Activated naive CD4-positive, alpha-beta T cell treated with Interleukin-2 at 50 U/mL for 16 hours (primary cell): ENCODE results near the gene TLK1.
"Not testable (repeated sequence)": the region's sequence is repeated elsewhere in the genome, so short reads cannot be mapped to it uniquely, and the experiment has no call there.

Experiments
- DNase-seq: peaks from one replicate; pipeline ENCODE4 v3.0.0-alpha.2; 2020

TLK1 gene

DNA sequence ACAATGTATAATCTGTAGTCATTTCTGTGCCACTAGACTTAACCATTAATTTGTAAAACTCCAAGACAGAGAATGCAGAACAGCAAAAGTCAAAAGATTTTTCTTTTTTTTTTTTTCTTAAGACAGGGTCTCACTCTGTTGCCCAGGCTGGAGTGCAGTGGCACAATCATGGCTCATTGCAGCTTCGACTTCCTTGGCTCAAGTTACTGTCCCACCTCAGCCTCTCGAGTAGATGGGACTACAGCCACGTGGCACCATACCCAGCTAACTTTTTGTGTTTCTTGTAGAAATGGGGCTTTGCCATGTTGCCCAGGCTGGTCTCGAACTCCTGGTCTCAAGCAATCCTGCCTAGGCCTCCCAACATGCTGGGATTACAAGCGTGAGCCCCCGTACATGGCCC is 80.1 kb downstream of the TLK1 start:
- DNase-seq: no peak

DNA sequence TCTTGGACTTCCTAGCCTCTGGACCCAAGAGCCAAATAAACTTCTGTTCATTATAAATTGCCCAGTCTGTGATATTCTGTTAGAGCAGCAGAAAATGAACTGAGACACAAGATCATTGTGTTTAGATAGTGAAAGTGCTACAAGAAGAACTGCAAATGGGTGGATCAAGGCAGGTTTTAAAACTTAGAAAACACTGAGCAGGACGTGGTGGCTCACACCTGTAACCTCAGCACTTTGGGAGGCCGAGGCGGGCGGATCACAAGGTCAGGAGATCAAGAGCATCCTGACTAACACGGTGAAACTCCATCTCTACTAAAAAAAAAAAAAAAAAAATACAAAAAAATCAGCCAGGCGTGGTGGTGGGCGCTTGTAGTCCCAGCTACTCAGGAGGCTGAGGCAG is 84.3 kb downstream of the TLK1 start:
- not testable (repeated sequence) for DNase-seq

DNA sequence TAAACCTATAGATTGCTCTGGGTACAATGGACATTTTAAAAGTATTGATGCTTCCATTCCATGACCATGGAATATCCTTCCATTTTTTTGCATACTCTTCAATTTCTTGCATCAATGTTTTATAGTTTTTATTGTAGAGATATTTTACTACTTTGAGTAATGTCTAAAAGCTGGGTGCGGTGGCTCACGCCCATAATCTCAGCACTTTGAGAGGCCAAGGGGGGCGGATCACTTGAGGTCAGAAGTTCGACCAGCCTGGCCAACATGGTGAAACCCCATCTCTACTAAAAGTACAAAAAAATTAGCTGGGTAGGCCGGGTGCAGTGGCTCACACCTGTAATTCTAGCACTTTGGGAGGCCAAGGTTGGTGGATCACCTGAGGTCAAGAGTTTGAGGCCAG is 88.5 kb downstream of the TLK1 start:
- DNase-seq: no peak

DNA sequence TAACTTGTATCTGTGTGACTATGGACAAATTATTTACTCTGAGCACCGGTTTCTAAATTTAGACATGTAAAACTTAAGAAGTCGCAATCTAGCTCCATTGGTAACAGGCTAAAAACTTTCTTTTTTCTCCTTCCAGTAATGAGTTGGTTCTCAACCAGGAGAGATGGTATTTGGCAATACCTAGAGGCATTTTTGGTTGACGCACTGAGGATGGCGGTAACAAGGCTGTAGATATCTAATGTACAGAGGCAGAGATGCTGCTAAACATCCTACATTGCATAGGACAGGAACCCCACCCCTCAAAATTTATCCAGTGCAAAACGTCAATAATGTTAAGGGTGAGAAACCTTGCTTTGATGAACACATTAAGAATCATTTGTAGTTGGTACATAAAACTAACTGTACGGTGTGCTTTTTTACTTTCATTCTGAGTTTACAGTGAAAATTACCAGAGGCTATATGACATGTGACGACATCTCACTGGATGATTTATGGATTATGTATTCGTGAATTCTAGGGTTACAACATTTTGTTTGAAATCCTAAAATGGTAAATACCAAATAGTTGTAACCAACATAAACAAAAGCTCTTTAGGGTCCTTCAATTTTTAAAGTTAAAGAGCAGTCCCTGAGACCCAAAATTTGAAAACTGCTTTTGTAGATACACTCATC is 91.3 kb downstream of the TLK1 start:
- no peak for DNase-seq

DNA sequence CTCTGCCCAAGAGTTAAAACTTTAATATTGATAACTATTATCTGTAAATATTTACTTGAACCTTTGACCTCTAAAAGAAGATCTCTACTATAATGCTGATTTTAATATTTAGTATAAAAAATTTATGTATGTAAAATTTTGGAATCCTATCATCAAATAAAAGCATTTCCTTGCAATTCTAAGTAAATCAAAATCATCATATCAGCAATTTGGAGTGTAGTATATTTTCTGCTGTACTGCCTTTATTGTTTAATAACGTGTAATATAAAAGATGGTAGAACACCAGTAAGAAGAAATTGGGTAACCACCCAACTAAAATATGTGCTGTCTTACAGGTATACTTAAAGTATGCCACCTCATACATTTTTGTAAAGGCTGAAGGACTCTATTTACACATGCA is 94.6 kb downstream of the TLK1 start:
- DNase-seq: no peak

DNA sequence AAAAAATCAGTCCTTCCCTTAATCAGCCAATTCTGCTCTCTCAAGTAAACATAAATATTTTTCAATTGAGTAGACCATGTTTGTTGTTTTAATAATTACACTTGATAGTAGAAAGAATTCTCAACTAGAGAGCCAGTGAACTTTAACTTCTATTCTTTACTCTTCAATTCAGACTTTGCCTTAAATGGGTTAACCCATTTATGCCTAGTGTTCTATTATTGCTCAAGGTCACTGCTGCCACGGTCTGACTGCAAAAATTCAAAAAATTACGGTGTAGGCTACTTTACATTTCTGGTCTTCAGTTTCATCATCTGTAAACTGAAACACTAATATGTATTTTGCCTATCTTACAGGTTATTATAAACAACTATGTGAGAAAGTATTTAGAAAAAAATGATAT is 103.1 kb downstream of the TLK1 start:
- DNase-seq: no peak

DNA sequence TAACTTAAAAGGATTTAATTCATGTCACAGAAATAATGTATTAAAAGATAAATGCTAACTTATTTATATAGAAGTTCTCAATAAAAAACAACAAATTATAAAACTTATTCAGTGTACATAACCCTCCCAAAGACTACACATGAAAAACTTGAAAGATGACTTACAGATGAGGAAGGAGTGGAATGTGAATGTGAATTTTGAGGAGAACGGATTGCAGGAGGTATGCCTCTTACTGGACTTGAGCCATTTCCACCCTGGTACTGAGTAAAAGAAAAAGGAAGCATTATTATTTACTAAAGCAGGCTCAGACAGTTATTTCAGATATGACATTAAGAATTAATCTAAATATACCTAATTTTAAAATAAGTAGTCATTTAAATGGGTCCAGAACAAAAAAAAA is 104.4 kb downstream of the TLK1 start:
- no peak for DNase-seq

DNA sequence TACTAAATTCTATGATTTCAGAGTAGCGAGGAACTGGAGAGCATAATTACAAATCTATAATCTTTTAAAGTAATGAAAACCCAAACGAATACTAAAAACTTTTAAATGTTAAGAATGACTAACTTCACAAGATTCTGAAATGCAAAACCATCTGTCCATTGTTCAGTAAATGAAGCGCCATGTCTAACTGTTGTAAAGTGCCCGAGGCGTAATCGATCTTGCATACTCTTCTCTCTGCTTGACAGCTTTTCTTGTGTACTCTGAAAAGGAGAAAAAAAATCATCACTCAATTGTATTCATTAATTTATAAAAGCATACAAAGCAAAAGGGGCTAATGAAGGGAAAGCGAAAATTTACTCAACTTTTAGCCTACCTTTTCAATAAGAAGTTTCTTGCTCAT is 111.0 kb downstream of the TLK1 start:
- DNase-seq: no peak

DNA sequence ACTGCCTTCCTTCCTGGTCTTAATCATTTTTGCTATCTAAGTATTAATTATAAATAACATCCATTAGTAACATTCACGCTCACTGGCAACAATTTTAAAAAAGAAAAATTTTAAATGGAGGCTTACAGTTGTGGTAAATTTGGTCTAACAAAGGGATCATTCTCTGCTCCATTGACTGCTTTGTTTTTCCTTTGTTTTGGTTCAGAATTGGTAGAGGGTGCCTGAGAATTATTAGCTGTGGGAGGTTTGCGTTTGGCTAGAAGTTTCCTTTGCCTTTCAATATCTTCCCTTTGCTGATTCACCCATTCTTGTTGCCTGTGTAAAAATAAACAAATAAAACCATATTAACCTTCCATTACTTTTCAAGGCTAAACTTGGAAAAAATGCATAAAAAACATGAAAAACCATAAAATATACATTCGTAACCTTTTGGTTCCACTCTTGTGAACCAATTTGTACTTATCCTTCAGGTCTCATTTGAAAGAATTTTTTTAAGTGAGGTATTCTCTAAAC is 114.6 kb downstream of the TLK1 start:
- DNase-seq: no peak

DNA sequence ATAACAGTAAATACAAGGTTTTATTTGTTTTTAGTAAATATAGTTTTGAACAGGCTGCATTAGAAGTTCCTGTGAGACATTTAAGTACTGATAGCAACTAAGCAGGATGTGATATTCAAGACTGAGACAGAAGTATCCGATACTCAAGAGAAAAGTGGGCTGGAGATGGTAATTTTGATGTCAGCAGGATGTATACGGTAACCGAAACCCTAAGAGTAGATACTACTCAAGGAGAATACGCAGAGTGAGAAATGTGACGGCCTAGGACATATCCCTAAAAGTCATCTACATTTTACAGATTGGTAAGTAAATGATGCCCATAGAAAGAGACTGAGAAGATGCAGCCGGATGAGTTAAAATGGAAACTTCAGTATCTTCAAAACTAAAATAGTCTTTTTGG is 116.3 kb downstream of the TLK1 start:
- no peak for DNase-seq

DNA sequence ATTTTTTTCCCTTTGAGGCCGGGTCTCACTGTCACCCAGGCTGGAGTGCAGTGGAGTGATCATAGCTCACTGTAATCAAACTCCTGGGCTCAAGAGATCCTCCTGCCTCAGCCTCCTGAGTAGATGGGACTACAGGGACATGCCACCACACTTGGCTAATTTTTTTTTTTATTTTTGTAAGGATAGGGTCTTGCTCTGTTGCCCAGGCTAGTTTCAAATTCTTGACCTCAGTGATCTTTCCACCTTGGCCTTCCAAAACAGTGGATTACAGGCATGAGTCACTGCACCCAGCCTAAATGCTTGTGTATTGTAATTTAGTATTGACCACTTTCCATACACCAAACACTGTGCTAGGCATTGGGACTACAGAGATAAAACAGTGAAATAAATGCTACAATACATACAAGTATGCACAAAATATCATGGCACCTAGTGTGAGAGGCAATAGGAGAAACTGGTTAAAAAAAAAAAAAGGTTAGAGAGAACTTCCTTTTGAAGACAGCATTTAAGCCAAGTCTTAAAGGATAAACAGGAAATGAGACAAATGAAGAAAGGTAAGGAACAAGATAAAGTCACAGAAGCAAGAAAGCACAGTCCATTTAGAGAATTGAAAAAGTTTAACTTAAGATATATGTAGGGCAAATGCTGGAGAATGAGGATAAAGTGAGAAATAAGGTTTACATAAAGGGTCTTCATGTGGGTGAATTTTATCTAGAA is 118.3 kb downstream of the TLK1 start:
- DNase-seq: no peak

DNA sequence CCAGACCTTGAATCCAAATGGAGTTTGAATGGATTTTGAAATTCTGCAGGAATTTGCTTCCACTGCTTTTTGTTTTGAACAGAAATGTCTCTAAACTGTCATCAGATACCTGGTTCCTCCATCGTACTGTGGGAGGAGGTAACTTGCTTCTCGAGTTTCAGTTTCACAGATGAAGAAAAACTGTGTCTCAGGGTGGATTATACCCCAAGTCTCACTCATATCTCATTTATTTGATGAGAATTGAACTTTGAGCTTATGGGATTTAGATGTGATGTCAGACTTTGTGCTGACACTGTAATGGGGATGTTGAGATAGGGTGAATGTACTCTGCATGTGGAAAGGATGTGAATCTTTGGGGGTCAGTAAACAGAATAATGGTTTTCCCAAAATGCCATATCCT is 124.2 kb downstream of the TLK1 start:
- no peak for DNase-seq

DNA sequence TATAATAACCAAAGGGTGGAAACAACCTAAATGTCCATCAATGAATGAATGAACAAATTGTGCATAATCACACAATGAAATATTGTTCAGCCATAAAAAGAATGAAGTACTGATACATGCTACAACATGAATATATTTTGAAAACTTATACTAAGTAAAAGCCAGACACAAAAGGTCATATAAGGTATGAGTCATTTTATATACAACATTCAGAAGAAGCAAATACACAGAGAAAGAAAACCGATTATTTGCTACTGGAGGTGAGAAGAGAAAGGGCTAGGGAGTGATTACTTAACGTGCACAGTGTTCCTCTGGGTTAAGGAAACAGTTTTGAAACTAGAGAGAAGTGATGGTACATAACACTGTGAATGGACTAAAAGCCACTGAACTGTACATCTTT is 126.4 kb downstream of the TLK1 start:
- no peak for DNase-seq

DNA sequence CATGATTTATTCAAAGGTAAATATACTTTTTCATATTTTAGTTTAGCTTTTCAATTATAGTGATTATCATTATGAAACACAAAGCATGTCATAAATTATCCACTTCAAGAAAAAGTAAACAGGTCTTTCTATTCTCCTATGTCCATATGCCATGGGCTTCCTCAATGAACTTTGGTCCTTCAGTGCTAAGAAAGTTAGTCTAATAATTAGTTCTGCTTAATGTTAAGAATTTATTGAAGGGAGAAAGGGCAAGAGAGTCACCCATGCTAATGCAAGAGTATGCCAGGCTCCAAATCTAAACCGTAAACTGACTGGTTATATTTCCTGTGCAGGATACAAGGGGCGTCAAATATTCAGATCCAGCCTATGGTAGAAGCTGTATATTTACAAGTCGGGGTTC is 135.5 kb downstream of the TLK1 start:
- DNase-seq: no peak

DNA sequence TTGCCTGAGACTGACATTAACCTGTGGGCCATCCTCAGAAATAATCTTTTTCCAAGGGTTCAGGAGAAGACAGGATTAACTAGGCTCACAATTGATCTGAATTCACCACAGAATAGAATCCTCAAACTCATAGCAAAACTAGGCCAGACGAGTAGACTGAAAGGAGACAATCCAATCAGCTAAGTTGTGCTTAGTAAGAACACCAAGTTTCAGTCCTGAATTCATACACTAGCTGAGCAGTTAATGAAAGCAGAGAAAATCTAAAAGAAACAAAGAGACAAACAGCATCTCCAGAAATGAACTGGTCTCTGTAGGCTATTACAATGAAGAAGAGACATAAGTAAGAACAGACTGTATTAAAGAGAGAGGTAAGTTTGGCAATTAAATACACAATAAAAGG is 142.2 kb downstream of the TLK1 start:
- DNase-seq: no peak

DNA sequence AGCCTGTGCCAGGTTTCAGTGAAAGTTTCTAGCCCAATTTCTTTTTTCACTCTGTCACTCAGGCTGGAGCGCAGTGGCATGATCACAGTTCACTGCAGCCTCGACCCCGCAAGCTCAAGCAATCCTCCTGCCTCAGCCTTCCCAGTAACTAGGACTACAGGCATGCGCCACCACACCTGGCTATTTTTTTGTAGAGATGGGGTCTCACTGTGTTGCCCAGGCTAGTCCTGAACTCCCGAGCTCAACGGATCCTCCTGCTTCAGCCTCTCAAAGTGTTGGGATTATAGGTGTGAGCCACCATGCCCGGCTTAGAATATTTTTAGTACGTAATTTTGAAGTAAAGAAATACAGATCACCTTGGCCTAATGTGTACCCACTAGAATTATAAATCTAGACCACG is 144.6 kb downstream of the TLK1 start:
- DNase-seq: no peak

DNA sequence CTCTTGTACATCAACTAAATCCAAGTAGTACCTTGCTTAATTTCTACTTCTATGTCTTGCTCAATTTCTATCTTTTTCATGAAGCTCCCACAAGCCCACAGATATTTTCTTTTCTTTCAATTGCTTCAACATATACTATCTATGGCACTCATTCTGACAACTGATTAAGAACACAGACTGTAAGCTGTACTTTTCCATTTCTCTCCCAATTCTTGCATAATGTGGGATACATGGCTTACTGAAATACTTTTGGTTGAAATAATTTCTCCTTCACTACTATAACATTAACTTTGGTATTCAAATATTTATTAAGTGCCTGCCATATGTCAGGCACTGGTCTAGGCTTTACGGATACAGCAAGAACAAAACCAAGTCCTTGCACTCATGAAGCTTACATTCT is 146.8 kb downstream of the TLK1 start:
- no peak for DNase-seq

DNA sequence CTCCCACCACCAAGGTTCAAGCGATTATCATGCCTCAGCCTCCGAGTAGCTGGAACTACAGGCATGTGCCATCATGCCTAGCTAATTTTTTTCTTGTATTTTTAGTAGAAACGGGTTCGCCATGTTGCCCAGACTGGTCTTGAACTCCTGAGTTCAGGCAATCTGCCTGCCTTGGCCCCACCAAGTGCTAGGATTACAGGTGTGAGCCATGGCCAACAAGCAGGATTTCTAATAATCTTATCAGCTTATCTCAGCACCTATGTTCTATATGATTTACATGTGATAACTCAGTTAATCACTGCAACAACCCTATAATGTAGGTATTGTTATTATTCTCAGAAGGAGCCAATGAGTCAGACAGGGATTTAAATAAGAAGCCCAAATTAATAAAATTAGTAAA is 151.3 kb downstream of the TLK1 start:
- DNase-seq: no peak

DNA sequence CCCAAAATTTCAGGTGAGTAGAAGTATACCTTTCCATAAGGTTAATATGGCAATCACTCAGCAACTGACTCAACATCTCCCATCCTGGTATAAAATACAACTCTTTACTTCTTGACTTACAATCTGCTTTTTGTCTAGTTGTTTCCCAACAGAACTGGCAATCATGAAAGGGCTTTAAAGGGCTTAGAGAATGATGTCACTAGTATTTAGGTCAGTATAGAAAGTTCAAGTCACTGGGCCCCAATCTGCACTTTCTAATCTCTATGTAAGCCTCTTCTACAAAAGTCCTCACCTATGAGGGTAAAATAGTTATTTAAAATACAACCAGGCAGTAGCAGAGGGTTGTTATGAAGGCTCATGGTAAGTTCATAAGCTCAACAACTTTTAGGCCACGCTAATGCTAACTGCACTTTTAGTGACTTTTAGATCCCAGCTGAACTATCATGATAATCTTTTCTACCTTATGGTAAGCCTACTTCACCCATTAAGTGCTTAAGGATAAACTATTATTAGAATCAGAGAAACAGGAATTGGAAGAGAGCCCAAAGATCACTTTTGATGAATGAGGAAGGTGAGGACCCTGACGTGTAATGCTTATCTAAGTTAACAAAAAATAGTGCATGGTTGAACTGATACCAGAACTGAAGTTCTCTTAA is 152.0 kb downstream of the TLK1 start:
- DNase-seq: no peak

DNA sequence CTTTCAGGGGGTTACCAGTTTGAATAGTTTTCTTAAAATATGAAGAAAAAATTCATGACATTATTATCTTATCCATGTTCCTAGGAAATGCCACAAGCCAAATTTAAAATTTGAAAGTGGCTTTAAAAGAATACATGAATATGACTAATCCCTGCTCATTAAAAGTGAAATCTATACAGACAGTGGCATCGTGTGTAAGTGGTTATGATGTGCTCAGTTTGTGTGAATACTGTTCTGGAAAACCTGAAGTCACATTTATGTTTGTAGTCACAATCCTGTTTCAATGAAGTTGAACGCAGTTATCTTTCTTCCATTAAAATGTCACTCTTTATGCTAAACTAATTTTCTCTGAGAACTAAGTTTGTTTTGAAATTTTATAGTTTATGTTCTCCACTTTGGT is 155.9 kb downstream of the TLK1 start:
- DNase-seq: no peak

DNA sequence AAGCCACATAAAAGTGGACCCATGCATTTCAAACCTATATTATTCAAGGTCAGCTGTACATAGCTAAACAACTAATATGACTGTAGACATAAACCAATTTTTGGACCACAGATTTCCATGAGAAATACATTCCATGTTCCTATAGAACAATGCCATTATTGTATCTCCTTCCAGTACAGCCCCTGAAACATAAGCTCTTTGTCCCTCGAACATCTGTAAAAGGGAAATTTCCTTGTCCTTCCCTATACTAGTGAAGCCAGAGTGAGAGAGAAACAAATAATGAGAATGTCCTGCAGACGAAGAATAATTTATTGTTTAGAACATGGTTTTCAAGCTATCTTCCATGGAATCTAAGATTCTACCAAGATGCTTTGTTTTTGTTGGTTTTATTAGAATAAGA is 156.3 kb downstream of the TLK1 start:
- no peak for DNase-seq

DNA sequence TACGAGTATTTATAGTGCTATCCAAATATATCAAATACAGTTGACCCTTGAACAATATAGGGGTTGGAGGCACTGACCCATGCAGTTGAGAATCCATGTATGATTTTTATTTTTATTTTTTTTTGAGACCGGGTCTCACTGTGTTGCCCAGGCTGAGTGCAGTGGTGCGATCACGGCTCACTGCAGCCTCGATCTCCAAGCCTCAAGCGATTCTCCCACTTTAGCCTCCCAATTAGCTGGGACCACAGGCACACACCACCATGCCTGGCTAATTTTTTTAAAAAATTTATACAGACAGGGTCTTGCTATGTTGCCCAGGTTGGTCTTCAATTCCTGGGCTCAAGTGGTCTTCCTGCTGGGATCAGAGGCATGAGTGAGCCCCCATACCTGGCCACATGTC is 161.0 kb downstream of the TLK1 start:
- no peak for DNase-seq

DNA sequence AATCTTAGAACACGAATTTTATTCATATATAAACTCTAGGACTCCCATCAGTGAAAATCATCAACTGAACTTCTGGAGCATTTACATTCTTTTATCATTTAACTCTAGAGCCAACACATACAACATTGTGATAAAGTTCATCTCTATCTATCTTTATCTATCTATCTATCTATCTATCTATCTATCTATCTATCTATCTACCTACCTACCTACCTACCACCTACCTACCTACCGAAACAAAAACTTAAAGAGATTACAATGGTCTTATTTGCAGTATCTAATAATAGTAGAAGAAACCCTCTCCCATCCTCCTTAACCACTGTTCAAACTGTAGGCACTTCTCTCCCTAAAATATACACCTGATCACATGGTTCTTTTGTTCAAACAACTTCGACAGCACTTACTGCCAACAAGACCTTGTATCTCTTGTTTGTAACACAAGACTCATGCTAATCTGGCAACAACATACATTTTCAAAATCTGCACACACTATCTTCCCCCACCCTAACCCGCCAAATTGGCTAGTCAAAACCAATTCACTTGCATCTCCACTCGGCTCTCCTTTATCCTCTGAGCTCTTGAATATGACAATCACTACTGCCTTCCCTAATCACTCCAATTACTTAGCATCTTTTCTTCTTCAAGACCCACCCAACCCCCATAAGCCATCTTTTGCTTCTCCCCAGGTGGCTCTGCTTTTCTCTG is 162.6 kb downstream of the TLK1 start:
- no peak for DNase-seq

DNA sequence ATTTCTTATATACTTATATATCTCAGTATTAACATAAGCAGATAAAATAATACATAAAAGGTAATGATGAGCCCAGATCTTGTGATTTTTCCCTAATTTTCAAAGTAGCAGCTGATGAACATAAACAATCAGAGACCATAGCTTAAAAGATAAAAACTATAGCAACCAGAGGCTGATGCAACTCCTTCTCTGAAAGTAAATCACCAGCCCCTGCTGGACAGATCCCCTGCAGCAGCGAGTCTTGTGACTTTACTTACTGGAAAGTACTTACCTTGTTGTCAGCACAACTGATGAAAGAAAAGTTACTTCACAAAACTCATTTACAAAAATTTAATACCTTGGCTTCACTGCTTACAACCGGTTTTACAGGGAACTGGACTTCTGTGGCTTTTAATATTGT is 164.4 kb downstream of the TLK1 start:
- DNase-seq: no peak
